T-cell (primary cell): ENCODE data around the gene SERPINC1. TPM values are rescaled to one million over a fixed set of nuclear protein-coding genes. Genes with fewer than 3 reads are reported as not detected.
"Not testable (repeated sequence)": the region's sequence is repeated elsewhere in the genome, so short reads cannot be mapped to it uniquely, and the experiment has no call there.

Experiments
- ATAC-seq, 4 experiments: fragments of 200-7000 bp in 3 of 4; fragments of 150-1000 bp in 1 of 4; cut with Tn5 transposase; replicated peaks in 1 of 4; 1 replicate in 3 of 4; 2 replicates in 1 of 4; pipeline ENCODE4 v1.10.0; 2021; ENCODE audit warnings: moderate library complexity in 3 of 4, mild to moderate bottlenecking in 2 of 4, moderate number of reproducible peaks in 1 of 4
- CTCF ChIA-PET, 2 donors: fragments of 300-600 bp; sonication (Branson Sonifier 250); formaldehyde crosslinking; loops; one replicate each; lab custom pipeline; 2022; ENCODE audit warnings: antibody characterized with exemption in 2 of 2; lab: Charles Lee
- POLR2A ChIA-PET, 2 donors: fragments of 300-600 bp; sonication (Branson Sonifier 250); formaldehyde crosslinking; loops; one replicate each; lab custom pipeline; 2022; ENCODE audit warnings: antibody characterized with exemption in 2 of 2; lab: Charles Lee
- DNase-seq, 35 experiments: peaks; one replicate each; pipeline versions ENCODE4 v3.0.0 to v3.0.0-alpha.2; 2013 to 2023
- H3K27ac ChIP-seq: one replicate; pipeline ENCODE4 v1.5.1; 2013; ENCODE audit warnings: low read length
- H3K27me3 ChIP-seq, 2 experiments: replicated peaks in 1 of 2; 1 replicate in 1 of 2; 2 replicates in 1 of 2; pipeline versions ENCODE4 v1.6.1 to v1.7.0; 2013; ENCODE audit warnings: low read length in 1 of 2, mixed read lengths in 1 of 2; ENCODE audit not compliant: control insufficient read depth in 2 of 2, insufficient read depth in 2 of 2; ENCODE audit errors: extremely low read depth in 1 of 2
- H3K36me3 ChIP-seq, 2 donors: 1 replicate in 1 of 2; 2 replicates in 1 of 2; pipeline versions ENCODE4 v1.6.1 to v1.7.0; 2013; ENCODE audit warnings: low read length in 1 of 2; ENCODE audit not compliant: control insufficient read depth in 2 of 2, insufficient read depth in 1 of 2; ENCODE audit errors: extremely low read depth in 1 of 2
- H3K4me1 ChIP-seq, 2 experiments: 1 replicate in 1 of 2; 2 replicates in 1 of 2; pipeline versions ENCODE4 v1.6.1 to v1.7.0; 2013; ENCODE audit warnings: low read length in 2 of 2, mixed read lengths in 1 of 2; ENCODE audit not compliant: insufficient read depth in 2 of 2, control insufficient read depth in 1 of 2; ENCODE audit errors: extremely low read depth in 1 of 2
- H3K4me3 ChIP-seq, 2 donors: 1 replicate in 1 of 2; 2 replicates in 1 of 2; pipeline versions ENCODE4 v1.5.1 to v1.7.0; 2013; ENCODE audit warnings: mild to moderate bottlenecking in 2 of 2, low read length in 1 of 2, moderate library complexity in 1 of 2; ENCODE audit not compliant: control insufficient read depth in 1 of 2; ENCODE audit errors: extremely low read depth in 1 of 2
- H3K9me3 ChIP-seq: 2 replicates; pipeline ENCODE4 v1.7.0; 2013
- H3K27ac Mint-ChIP-seq, 2 donors: one replicate each; pipeline ENCODE4 v1.8.0; 2020 to 2021; ENCODE audit warnings: mild to moderate bottlenecking in 2 of 2, mixed read lengths in 2 of 2
- H3K27me3 Mint-ChIP-seq, 2 donors: one replicate each; pipeline ENCODE4 v1.8.0; 2021 to 2022; ENCODE audit warnings: mixed read lengths in 2 of 2
- H3K36me3 Mint-ChIP-seq: one replicate; pipeline ENCODE4 v1.8.0; 2021; ENCODE audit warnings: mixed read lengths
- H3K4me1 Mint-ChIP-seq, 3 donors: one replicate each; pipeline ENCODE4 v1.8.0; 2020 to 2022; ENCODE audit warnings: mixed read lengths in 3 of 3, mild to moderate bottlenecking in 1 of 3
- H3K4me3 Mint-ChIP-seq, 3 donors: one replicate each; pipeline ENCODE4 v1.8.0; 2020 to 2022; ENCODE audit warnings: mild to moderate bottlenecking in 3 of 3, mixed read lengths in 3 of 3, moderate library complexity in 3 of 3
- H3K9me3 Mint-ChIP-seq, 3 donors: one replicate each; pipeline ENCODE4 v1.8.0; 2020 to 2022; ENCODE audit warnings: mixed read lengths in 3 of 3
- WGBS: methylation state at CpG from one replicate; pipeline ENCODE4 v1.1.5; 2013; ENCODE audit warnings: missing lambda C conversion rate; ENCODE audit not compliant: insufficient coverage; 5-methylcytosine and 5-hydroxymethylcytosine counted together
- total RNA-seq, 35 experiments: library from RNA in 6 of 35; stranded (reverse) in 6 of 35; fragments of 120-200 nt in 1 of 35; gene quantifications; one replicate each; pipeline versions ENCODE4 v1.2.1 to v1.2.4 and lab custom pipeline; 2013 to 2026

Gene SERPINC1
- total RNA-seq, 5 donors from 2014 or later (not counting 1 experiment from before 2014, with no cell fraction given): 0.72 to 1.3 (median 0.95) TPM; not detected in 2

DNA sequence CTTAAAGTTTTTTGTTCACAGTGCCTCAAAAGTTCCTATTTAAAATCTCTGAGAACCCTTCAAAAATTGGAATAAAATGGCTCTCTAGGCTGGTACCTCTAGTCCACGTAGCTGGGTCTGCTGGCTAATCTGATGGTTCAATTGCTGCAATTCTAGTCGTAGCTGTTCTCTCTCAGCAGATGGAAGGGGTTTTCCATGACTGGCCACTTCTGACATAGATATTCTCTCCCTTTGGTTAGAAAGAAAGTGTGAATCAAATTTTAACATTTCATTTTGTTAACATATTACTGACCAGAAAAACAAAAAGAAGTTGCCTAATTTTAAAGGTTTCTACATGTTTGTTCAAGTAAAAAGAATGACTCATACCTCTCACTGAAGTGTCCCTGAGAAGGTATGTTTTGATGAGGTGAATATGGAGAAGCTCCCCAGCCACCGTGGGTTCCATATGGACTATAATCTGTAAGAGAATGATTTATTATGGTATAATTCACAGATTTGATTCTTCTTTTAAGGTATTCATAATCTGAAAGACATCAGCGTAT is 29.3 kb upstream of the SERPINC1 start:
- WGBS: 44% methylated on average over 2 of the region's 4 CpGs
- Histone ChIP-seq H3K4me3 (no peak overlapping the region), H3K4me1 (no peaks in the 10 kb centered on the region), H3K27me3 (no peaks in the 10 kb centered on the region), H3K9me3 (no peaks in the 10 kb centered on the region), H3K27ac (no peak overlapping the region), H3K36me3 (peaks cover 9 to 76% of the 10 kb centered on the region in 2 donors)
- Mint-ChIP-seq H3K27ac (peak overlapping the region; percentile 28 to 58), H3K9me3 (no peaks in the 10 kb centered on the region), H3K4me1 (no peaks in the 10 kb centered on the region), H3K36me3 (peaks cover 40% of the 10 kb centered on the region), H3K27me3 (no peaks in the 10 kb centered on the region), H3K4me3 (no peak overlapping the region)
- ChIA-PET CTCF (no interaction called here), POLR2A (interaction anchor here in 1 of 2 donors (0.6 kb wide), 1 partner anchor 13 kb away, joined by 3 read pairs; no protein-coding TSS in a partner anchor)
- DNase-seq (no peak), ATAC-seq (no peak)

- Mint-ChIP-seq H3K4me3 (no peak overlapping the region), H3K27me3 (no peaks in the 10 kb centered on the region), H3K36me3 (peaks cover 31% of the 10 kb centered on the region), H3K9me3 (no peaks in the 10 kb centered on the region), H3K4me1 (no peaks in the 10 kb centered on the region), H3K27ac (no peak overlapping the region)
- DNase-seq (no peak), ATAC-seq (no peak)
- ChIA-PET POLR2A (no interaction called here), CTCF (interaction anchor here in 1 of 2 donors (1.1 kb wide), 1 partner anchor 281 kb away, joined by 3 read pairs; no protein-coding TSS in a partner anchor)
- H3K4me1 ChIP-seq: no peaks in the 10 kb centered on the region
- H3K4me3 ChIP-seq: no peak overlapping the region
- no peaks in the 10 kb centered on the region for H3K9me3 ChIP-seq
- no peaks in the 10 kb centered on the region for H3K27me3 ChIP-seq
- WGBS: no CpG with 5 or more reads among the region's 2 CpGs
- H3K36me3 ChIP-seq: peaks cover 0 to 59% of the 10 kb centered on the region in 2 donors
- H3K27ac ChIP-seq: no peak overlapping the region
These were observed 19.9 kb upstream of the SERPINC1 start for GRCh38 chr1:173937062-173937461.

DNA sequence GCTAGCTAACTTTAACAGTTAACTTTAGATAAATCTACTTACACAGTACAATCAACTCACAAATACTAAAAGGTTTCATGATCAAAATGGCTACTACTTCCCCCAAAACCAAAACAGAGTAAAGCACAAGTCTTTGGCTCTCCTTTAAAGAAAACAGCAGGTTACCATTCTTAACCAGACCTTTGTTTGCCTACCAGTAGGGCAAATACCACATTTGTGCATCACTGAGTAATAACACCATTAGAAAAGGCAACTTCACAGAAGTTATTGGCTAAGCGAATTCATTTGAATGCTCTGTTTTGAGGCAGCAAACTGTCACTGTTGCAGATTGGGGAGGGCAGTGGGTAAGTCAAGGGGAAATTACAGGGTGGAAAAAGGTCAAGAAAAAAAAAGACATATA is 17.3 kb upstream of the SERPINC1 start:
- Mint-ChIP-seq H3K4me1 (no peaks in the 10 kb centered on the region), H3K9me3 (no peaks in the 10 kb centered on the region), H3K4me3 (no peak overlapping the region), H3K27ac (peak overlapping the region; percentile 2 to 12), H3K27me3 (no peaks in the 10 kb centered on the region), H3K36me3 (peaks cover 24% of the 10 kb centered on the region)
- ChIA-PET CTCF (no interaction called here), POLR2A (no interaction called here)
- no CpG with 5 or more reads among the region's 1 CpG for WGBS
- Histone ChIP-seq H3K27ac (no peak overlapping the region), H3K27me3 (no peaks in the 10 kb centered on the region), H3K4me3 (no peak overlapping the region), H3K9me3 (no peaks in the 10 kb centered on the region), H3K4me1 (no peaks in the 10 kb centered on the region), H3K36me3 (peaks cover 0 to 47% of the 10 kb centered on the region in 2 donors)
- no peak for DNase-seq
- no peak for ATAC-seq

DNA sequence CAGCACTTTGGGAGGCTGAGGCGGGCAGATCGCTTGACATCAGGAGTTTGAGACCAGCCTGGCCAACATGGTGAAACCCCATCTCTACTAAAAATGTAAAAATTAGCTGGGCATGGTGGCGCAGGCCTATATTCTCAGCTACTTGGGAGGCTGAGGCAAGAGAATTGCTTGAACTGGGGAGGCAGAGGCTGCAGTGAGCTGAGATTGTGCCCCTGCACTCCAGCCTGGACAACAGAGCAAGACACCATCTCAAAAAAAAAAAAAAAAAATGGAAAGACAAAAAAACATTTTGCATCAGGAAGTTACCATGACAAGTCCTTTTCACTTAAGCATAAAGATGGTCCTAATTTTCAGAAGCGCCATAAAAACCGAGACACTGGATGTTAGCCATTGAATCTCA is 13.4 kb upstream of the SERPINC1 start:
- CTCF ChIA-PET, H3K27me3 ChIP-seq, H3K9me3 ChIP-seq, H3K4me1 ChIP-seq, H3K9me3 Mint-ChIP-seq, H3K27me3 Mint-ChIP-seq, H3K4me1 Mint-ChIP-seq, DNase-seq, H3K27ac Mint-ChIP-seq, H3K4me3 ChIP-seq, H3K4me3 Mint-ChIP-seq, POLR2A ChIA-PET, ATAC-seq, H3K27ac ChIP-seq: not testable (repeated sequence)
- peaks cover 16% of the 10 kb centered on the region for H3K36me3 Mint-ChIP-seq
- 100% methylated on average over 1 of the region's 5 CpGs for WGBS
- peaks cover 0 to 18% of the 10 kb centered on the region in 2 donors for H3K36me3 ChIP-seq

DNA sequence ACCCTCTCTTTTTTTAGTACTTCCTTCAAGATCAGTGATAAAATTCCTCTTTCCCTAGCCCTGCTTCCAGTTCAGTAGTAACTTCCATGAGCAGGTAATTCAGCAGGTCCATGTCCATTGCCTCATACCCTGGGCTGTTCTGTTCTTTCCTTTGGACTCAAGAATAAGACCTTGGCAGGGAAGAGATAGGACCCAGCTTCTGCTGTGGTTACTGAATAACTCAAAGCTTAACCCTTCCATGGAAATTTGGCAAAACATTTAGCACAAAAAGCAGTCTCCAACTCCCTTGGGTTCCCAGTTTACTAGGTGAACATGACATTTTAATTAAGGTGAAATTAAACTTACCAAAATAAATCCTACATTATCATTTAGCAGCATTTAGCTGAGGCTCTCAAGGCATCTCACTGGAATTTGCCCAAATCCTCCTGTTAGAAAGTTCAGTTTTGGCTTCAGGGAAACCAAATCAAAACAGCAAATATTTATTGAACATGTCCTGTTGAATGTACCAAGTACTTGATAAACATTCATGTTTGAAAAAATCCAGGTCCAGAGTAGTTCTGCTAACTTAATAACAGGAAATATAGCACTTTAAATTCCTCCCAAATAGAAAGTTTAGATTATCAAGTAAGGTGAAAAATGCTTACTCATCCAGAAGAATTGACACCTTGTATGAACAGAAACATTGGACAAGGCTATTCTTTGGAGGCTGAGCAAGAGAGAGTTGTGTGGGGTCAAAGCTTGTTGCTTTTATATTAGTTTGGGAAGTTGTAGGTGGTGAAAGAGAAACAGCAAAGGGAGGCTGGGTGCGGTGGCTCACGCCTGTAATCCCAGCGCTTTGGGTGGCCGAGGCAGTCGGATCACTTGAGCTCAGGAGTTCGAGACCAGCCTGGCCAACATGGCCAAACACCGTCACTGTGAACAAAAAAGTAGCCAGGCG is 8.4 kb upstream of the SERPINC1 start:
- no peak overlapping the region for H3K27ac ChIP-seq
- H3K4me1 ChIP-seq: no peaks in the 10 kb centered on the region
- ChIA-PET CTCF (interaction anchor here in 1 of 2 donors (0.6 kb wide), 1 partner anchor 1194 kb away, joined by 4 read pairs; no protein-coding TSS in a partner anchor), POLR2A (no interaction called here)
- 99% methylated on average over 8 of the region's 8 CpGs for WGBS
- ATAC-seq (no peak), DNase-seq (no peak)
- no peaks in the 10 kb centered on the region for H3K9me3 ChIP-seq
- H3K36me3 ChIP-seq: no peaks in the 10 kb centered on the region
- Mint-ChIP-seq H3K4me3 (no peak overlapping the region), H3K4me1 (no peaks in the 10 kb centered on the region), H3K36me3 (no peaks in the 10 kb centered on the region), H3K27ac (no peak overlapping the region), H3K27me3 (no peaks in the 10 kb centered on the region), H3K9me3 (no peaks in the 10 kb centered on the region)
- no peaks in the 10 kb centered on the region for H3K27me3 ChIP-seq
- no peak overlapping the region for H3K4me3 ChIP-seq

- no peak for ATAC-seq
- Mint-ChIP-seq H3K27ac (no peak overlapping the region), H3K27me3 (no peaks in the 10 kb centered on the region), H3K9me3 (no peaks in the 10 kb centered on the region), H3K36me3 (no peaks in the 10 kb centered on the region), H3K4me3 (no peak overlapping the region), H3K4me1 (no peaks in the 10 kb centered on the region)
- WGBS: 100% methylated on average over 2 of the region's 5 CpGs
- Histone ChIP-seq H3K27me3 (no peaks in the 10 kb centered on the region), H3K4me3 (no peak overlapping the region), H3K4me1 (no peaks in the 10 kb centered on the region), H3K9me3 (no peaks in the 10 kb centered on the region), H3K36me3 (no peaks in the 10 kb centered on the region), H3K27ac (no peak overlapping the region)
- POLR2A ChIA-PET: no interaction called here
- CTCF ChIA-PET: no interaction called here
- no peak for DNase-seq
These were observed 3.7 kb upstream of the SERPINC1 start for GRCh38 chr1:173920861-173921260.
